NT2/D1 (cell line): ENCODE measurements around the gene EEFSEC.

ENCODE experiments used
- SUZ12 ChIP-seq: IDR thresholded peaks from 2 replicates; pipeline ENCODE4 v1.6.1; 2011; ENCODE audit not compliant: insufficient read length, insufficient read depth; ENCODE audit errors: extremely low read depth
- YY1 ChIP-seq: IDR thresholded peaks from 2 replicates; pipeline ENCODE4 v1.6.1; 2011; ENCODE audit not compliant: insufficient read length, insufficient read depth
- ZNF274 ChIP-seq: IDR thresholded peaks from 2 replicates; pipeline ENCODE4 v1.6.1; 2011; ENCODE audit warnings: mild to moderate bottlenecking, low read depth, low read length

- TF ChIP-seq YY1 = no peak
- no peak for TF ChIP-seq ZNF274
- no peak for TF ChIP-seq SUZ12
Measured at GRCh38 chr3:128282380-128283196, 129.3 kb downstream of the EEFSEC start.
